DMS153 treated with DMSO at 0.1 percent for 48 hours (cell line): ENCODE results near the gene CFDP1.

Experiments
- DNase-seq: peaks from one replicate; lab custom pipeline; 2025; ENCODE audit not compliant: unreplicated experiment; lab: John Stamatoyannopoulos, UW

The CFDP1 gene

DNA sequence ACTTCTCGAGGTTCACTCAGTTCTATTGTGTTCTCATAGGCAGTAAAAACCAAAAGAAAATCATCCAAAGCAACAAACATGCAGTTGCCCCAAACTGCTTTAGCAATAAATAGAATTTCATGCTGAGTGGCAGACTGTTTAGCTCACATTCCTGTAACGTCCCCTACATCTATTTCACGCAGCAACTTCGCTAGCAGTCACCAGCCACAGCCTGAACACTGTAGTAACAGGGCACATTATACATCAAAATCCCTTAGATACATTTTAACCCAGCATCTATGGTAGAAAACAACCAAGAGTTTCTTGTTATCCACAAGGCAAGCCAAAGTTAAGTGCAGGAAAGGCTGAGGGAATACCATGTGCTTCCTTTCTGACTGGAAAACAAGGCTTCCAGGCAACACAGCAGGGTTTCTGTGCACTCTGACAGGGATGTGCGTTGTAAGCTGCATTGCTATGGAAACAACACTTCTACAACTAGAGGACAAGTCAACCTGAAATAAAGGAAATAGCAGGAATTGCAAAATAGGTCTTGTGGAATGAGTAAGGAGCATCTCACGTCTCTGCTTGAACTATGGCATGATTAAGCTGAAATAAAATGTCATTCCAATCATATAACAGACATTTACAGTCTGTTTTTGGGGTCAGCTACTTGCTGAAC, 55.4 kb downstream of the CFDP1 start:
- no peak for DNase-seq

DNA sequence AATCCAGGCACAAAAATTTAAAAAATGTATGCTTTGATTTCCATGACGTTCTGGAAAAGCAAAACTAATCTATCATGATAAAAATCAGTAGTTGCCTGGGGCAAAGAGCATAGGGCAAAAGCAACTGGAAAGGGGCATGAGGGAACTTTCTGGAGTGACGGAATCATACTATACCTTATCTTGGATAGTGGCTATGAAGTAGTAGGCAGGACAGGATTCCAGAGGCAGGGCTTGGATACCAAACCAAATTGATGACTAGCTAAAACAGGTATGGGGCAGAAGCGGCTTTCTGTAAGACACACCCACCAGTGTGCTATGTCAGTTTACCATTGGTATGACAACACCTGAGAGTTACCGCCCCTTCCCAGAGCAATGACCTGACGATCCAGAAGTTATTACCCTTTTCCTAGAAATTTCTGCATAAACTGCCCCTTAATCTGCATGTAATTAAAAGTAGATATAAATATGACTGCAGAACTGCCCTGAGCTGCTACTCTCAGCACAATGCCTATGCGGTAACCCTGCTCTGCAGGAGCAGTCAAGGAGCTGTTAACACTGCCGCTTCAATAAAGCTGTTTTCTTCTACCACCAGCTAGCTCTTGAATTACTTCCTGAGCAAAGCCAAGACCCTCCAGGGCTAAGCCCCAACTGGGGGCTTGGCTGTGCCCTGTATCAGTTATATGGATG, 56.7 kb downstream of the CFDP1 start:
- DNase-seq: no peak

DNA sequence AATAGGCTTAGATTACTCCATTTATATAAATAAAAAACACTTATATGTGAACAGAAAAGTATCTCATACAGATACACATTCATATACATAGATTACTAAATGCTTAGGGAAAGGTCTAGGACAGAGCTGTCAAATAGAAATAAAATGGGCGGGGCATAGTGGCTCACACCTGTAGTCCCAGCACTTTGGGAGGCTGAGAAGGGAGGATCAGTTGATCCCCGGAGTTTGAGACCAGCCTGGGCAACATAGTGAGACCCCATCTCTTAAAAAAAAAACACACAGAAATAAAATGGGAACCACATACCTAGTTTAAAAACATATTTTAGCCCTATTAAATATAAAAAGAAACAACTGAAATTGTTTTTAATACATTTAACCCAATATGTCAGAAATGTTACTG, 58.9 kb downstream of the CFDP1 start:
- no peak for DNase-seq

DNA sequence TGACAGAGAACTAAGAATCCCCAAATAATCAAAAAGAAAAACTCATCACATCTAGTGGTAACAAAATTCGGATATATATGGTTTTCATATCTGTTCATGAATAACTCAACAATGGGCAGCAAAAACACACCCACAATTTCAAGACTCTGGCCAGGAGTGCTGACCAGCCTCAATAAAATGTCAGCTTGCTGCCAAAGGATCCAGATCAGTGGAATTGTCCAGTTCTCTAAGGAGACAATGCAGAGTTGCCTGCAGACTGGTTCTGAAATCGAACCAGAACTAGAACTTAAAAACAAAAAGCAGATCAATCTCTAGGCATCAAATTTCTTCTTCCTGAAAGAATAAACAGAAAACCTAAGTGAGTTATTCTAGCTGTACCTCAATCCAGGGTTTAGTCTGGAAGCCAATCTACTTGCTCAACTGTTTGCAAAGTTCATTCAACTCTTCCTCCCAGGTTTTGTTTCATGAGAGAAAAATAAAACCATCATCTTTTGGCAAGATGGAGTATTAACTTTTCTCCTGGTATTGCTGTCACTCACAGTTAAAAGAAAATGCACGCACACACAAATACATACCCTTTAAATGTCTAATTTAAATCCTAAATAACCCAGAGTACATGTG, 61.0 kb downstream of the CFDP1 start:
- DNase-seq: no peak

DNA sequence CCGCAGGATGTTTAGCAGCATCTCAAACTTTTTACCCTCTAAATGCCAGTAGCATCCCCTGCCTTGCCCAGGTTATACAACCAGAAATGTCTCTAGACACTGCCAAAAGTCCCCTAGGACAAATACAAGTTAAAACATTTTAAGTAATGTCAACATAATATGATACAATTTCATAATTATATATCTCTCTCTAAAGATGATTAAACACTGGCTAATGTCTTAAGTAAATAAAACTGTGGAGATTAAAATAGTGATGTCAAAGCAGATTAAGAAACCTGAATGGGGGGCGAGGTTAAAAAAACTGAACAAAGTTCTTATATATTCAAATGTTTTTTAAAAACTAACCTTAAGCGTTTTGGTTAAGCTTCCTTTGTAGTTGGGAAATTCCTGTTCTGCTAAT, 62.1 kb downstream of the CFDP1 start:
- no peak for DNase-seq

DNA sequence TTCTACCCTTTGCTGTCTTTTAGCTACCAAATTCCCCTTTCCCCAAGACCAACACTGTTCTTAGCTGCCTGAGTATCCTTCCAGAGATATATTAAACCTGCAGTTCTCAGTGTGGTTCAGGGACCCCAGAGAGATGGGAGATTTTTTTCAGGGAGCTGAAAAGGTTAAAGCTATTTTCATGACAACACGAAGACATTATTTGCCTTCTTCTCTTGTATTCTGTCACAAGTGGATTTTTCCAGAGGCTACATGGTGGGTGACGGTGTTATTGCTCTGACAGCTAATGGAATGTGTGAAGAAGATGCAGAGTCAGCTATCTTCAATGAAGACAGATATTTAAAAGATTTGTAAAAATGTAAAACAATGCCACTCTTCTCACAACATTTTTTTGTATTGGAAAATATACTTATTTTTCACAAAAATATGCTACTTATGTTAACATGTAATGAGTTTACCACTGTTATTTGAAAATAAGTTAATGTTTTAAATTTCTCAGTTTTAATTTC, 69.0 kb downstream of the CFDP1 start:
- DNase-seq: no peak

DNA sequence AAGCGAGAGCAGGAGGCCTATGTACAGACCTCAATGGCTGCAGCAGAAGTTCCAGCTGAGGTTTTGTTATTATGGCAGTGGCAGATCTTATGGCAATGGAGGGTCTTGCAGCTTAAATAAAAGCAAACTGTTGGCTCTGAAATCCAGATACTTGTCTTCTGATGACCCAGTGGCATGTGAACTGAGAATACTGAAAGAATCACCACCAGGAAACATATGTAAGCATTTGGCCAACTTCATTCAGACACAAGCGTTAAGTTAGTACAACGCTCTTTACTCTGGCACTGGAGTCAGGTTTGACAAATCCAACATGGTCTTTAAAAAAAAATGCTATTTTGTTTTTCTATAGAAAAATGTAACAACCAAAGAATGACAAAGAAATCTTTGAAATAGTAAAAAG, 70.5 kb downstream of the CFDP1 start:
- DNase-seq: no peak

DNA sequence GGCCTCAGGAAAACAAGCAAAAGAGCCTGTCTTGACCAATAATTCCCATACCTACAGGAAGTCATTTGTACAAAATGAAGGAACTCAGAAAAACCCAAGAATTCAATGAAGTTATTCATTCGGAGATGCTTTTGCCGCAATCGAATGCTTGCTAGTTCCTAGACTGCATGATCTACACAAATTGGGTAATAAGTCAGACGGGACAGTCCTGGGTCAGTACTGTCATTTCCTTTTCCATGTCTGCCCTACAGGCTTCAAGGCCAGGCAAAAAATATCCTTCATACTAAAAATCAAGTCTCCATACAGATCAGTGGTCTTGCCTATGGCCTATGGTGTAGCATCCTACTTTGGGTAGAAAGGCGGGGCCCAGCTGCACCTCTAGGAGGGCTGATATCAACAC, 71.4 kb downstream of the CFDP1 start:
- no peak for DNase-seq

DNA sequence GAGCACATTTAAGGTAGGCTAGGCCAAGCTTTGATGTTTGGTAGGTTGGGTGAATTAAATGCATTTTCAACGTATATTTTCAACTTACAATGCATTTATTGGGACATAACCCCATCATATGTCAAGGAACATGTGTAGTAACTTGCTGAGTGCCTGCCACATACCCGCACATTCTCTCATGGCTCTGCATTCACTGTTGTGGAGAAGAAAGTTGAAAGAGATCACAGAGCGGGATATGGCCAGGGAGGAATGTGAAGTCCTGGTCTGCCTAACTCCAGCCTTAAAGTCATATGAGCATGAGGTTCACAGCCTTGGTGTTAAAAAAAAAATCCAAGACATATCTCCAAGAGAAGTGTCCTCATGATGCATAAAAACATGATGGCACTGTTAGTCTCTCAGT, 79.1 kb downstream of the CFDP1 start:
- no peak for DNase-seq

DNA sequence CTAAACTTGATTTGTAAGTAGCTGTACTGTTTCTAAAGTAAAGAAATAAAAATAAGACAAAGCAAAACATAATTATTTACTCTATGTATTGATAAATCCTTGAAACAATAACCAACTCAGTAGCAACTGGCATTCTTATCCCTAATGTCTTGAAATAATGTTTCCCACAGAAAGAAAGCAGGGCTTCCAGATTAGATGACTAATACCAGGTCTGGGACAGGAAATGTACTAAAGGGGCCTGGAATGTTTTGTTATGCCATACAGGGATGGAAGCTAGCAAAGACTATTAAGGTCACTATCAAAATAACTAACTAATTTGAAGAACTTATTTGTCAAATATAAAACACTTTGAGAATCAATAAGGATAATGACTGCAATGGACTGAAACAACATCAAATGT, 82.1 kb downstream of the CFDP1 start:
- no peak for DNase-seq

DNA sequence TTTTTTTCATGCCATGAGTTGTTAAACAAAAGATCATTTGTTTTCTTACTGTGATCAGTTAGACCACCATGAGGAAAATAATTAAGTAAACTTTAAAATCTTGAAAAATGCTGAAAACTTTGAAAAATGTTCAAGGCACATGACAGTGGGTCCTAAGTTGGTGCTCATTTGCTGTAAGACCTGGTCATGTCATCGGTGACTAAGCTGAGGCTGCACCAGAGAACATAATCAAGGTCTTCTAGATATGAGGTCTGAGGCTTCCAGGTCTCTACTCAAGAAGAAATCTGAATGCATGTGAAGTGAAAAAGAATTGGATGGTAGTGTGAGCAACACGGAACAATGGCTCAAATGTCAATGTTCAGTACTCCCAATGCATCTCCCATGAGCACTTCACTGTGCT, 87.6 kb downstream of the CFDP1 start:
- no peak for DNase-seq

DNA sequence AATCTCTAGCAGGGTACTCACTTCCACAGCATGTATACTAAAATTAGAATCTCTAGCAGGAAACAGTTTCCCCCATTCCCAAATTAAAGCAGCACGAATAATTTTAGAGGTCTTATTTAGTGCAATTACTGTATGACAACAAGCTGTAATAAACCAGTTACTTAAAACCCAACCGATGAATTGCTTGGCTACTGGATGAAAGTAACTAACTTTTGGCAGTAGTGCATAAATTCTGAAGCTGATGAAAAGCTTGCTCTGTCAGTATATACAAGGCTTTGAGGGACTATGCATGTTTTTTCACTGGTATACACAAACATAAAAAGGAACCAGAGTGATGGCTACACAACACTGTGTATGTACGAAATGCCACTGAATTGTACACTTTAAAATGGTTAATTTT, 89.4 kb downstream of the CFDP1 start:
- no peak for DNase-seq

DNA sequence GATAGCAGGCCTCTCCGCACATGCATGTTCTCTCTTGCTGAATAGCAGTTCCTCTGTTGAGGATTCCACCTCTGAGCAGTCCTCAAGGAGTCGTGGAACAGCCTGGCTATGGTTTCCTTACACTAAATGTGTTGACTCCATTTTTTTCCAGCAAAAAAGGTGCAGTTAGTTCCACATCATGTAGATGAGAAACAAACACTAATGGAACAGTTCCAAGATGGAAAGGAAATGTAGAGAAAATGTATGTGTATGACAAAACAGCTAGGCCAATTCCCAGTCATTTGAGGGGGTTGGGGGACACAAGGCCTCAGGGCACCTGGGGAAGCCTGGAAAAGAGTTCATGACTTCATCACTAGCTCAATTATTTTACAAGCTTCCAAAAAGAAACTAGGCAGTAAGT, 90.0 kb downstream of the CFDP1 start:
- DNase-seq: no peak

DNA sequence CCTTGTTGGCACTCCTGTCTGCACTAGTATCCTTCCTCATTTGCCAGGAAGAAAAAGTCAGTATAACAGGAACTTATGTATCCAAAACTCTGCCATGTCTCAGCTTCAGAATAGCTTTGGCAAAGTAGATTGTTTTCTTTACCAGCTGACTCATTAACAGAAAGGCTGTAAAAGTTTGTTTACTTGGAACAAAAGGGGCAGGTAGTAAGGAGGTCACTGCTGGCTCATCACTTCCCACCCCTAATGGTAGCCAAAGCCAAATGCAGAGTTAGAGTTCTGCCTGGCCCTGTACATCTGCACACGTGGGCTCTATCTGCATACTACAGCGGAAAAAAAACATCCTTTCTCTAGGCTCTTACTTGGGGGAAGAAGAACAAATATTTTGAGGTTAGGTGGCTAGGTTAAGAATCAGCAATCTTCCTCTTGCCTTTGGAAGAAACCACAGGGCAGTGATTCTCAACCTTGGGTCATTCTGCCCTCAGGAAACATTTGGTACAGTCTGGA, 90.9 kb downstream of the CFDP1 start:
- DNase-seq: no peak

DNA sequence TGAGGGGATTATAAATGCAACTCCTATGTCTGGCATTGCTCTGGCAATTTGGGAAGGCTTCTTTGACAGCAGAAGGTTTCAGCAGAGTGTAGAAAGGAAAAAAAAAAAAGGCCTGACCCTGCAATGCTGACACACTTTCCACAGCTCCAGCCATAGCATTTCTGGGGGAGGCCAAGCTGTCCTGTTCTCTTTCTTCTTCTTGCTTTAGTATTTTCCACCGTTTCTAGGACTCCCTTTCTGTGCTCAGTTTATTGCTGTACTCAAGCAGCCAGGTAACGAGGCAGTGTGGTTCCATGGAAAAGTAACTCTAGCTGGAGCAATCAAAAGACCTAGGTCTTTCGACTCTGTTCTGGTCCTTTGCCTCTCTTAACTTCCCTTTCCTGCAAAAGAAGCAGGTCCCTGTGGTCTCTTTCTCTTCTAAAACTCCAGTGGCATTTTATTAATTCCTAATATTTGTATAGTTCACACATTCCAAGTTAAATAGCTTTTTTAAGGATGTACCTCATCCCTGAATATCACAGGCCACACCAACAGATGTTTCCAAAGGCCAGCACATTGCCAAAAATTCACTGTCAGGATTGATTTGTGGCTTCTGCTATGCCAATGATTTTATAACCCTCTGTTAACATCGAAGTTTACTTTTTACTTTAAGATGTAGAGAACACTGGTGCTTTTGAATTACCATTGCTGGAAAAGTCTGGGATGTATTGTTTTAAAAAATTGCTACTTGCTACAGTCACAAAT, 91.6 kb downstream of the CFDP1 start:
- DNase-seq: no peak

DNA sequence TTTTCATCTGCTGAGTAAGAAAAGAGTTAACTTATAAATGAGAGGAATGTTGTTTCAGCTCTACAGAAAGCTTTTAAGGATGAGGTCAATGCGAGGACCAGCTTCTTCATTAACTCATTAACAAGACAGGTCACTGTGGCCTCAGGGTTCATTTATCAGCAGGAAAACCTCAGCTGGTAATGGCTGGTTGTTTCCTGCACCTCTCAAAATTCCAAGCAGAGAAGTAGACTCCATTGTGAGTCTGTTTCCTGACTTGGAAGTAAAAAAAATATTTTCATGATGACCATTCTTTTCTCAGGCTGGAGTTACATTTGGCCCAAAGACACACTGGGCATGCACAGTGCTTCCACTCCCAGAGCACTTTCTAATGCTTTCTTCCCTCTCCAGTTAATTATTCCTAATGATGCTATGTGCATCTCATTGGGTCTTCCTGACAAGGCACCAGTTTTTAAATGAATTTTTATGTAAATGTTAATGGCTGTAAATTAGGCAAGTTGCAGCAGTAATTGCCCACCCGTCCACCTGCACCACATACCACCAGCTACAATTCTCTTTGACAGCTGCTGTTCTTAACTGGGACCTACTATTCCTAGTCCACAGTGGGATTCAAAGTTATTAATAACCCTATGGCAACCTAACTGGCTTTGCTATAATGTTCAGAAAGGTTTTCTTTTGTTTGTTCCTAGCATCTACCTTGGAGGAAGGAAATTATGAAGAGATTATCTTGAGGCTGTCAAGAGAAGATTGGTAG, 92.4 kb downstream of the CFDP1 start:
- DNase-seq: no peak

DNA sequence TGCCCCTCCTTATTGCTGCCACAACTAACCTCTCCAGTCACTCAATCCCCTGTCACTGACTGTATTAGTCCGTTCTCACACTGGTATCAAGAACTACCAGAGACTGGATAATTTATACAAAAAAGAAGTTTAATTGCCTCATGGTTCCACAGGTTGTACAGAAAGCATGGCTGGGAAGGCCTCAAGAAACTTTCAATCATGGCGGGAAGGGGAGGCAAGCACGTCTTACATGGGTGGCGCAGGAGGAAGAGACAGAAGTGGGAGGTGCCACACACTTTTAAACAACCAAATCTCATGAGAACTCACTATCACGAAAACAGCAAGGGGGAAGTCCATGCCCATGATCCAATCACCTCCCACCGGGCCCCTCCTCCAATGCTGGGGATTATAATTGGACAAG, 95.9 kb downstream of the CFDP1 start:
- DNase-seq: no peak

DNA sequence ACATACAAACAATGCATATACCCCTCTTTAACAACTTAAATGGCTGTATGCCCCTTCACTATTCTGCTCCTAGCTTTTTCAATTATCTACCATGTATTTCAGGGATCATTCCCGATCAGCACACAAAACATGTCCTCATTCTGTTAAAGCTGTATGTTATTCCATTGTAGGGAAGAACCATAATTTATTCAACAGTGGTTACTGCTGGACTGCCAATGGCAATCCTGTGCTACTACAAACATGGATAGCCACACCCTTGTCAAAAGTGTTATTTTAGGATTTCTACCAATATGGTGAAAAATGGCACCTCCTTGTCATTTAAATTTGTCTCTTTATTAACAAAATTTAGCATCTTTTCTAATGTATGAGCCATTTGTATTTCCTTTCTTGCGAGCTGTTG, 96.8 kb downstream of the CFDP1 start:
- DNase-seq: no peak

DNA sequence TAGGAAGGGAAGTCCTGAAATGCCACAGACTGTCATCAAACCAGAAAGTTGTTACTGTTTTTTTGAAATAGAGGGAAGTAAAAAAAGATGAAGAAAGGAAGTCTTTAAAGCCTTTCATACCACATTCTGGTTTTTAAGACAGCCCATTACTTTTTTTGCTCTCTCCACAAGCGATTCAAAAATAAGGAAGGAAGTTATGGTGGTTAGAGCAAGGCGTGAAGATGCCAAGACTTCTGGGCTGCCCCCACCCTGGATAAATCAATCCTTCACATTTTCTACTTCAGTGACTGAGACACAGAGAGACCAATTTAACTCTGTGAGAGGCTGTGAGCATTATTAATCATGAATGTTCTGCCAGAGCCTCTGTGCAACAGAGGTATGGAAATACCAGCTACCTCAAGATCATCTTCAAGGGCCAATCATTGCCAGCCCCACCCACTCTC, 99.6 kb downstream of the CFDP1 start:
- DNase-seq: no peak

DNA sequence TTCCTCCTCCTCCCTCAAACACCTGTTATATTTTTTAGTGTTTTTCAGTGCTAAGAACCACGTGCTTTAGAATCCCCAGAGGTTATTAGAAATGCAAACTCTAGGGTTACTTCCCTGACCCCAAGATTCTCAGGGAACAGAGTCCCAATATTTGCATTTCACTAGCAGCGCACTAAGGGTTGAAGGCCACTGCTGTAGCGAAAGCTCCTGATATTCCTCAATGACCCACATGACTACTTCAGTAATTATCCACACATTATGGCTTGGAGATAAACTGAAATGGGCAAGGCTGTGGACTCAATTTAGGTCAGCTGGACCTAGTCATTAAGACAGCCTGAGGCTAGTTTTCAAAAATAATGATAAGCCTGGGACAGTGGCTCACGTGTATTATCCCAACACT, 103.4 kb downstream of the CFDP1 start:
- no peak for DNase-seq

DNA sequence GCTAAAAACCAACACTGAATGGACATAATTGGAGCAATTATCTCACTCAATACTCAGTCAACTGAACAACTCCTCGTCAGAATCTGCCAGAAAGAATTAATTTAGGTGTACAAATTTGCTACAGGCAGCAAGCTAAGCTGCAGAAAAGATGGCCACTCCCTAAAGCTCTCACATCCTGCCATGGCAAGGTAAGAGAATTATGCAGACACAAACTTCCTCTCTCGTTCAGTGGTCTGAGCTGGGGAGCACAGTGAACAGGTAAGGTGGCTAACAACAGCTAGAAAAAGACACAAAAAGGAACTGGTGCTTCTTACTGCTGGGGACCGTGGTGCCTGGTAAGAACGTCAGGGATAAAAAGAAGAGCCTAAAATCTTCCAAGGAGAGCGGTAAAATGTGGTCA, 107.0 kb downstream of the CFDP1 start:
- no peak for DNase-seq
